Measurements from ENCODE around the gene ARHGAP4. TPM values are rescaled to one million over a fixed set of nuclear protein-coding genes. Genes with fewer than 3 reads are reported as not detected.

ARHGAP4 gene
- total and polyA plus RNA-seq, 11 donors, result 6.8 to 55.8 (median 12.9) TPM

DNA sequence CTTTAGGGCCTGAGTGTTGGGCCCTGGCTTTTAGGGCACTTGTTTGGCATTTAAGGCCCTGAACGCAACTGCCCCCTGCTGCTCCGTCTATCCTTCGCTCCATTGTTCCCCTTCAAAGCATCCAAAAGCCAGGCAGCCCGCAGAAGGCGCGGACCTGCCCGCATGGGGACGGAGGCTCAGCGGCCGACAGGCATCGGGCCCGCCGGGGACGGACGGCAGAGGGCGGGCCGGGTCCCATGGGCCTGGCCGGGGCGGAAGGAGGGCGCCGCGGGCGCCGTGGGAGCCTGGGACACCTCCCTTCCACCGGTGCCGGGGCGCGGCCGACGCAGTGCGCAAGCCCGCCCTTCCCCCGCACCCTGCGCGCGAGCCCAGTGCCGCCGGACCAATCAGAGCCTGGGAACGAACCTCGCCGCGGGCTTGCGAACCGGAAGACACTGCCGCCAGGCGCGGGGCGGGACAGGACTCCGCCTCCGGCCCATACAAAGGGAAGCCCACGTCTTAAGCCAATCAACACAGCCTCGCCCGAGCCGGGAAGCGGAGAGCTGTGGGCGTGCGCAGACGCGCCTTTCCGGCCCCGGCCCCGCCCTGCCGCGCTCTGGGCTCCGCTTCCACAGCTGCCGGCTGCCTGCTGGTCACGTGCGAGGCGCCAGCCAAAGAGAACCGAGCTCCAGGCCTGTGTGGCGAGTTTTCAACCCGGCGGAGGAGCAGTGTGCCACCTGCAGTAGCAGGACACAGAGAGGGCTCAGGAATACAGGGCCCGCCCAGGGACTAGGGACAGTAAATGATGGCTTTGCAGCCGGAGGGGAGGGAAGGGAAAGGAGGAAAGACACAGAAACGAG is 2.1 kb upstream of the ARHGAP4 start:
- H3K9me3 ChIP-seq, result no peaks in the 10 kb centered on the region
- peak overlapping the region; percentile 22 to 82 (median 62) for H3K4me3 ChIP-seq
- ATAC-seq (peak; percentile 93 to 97 (median 94)), DNase-seq (peak; percentile 94 to 98 (median 97))
- TF ChIP-seq POLR2A (IDR thresholded peaks at IDR 0.05) (peak in 1 of 2 donors; percentile 78), CTCF (IDR thresholded peaks at IDR 0.05) (peak in 8 of 12 donors; percentile 13 to 45 (median 22))
- peaks cover 0 to 58% (median 22%) of the 10 kb centered on the region in 12 donors for H3K4me1 ChIP-seq
- peaks cover 0 to 38% (median 19%) of the 10 kb centered on the region in 9 donors for H3K36me3 ChIP-seq
- WGBS, 4 donors, result 0 to 19% (median 8%) methylated on average over 49 to 76 of the region's 76 CpGs
- H3K27me3 ChIP-seq, result peaks cover 0 to 15% (median 0%) of the 10 kb centered on the region in 9 donors
- intact Hi-C loops (cut with DNase I), result loop anchor here in 5 of 10 donors (1.0 to 10.0 kb wide), 6 partner anchors 19 to 203 kb away; partner anchors contain the start of genes IDH3G (in 3 of the 5), SSR4 (in 3 of the 5), ABCD1 (in 1 of the 5) and BCAP31 (in 1 of the 5)
- H3K27ac ChIP-seq, result peak overlapping the region; percentile 92 to 100 (median 96)

DNA sequence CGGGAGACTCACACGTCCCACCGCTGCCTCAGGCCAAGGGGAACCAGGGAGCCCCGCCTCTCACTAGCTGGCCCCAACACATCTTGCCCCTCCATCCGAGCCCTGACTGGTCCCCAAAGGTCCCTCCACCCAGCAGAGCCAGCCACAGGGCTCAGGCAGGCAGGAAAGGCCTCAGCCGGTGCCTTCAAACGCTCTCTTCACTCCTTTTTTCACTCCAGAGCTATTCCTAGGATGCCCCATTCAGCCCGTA is 1.5 kb upstream of the ARHGAP4 start:
- ATAC-seq, result no peak

DNA sequence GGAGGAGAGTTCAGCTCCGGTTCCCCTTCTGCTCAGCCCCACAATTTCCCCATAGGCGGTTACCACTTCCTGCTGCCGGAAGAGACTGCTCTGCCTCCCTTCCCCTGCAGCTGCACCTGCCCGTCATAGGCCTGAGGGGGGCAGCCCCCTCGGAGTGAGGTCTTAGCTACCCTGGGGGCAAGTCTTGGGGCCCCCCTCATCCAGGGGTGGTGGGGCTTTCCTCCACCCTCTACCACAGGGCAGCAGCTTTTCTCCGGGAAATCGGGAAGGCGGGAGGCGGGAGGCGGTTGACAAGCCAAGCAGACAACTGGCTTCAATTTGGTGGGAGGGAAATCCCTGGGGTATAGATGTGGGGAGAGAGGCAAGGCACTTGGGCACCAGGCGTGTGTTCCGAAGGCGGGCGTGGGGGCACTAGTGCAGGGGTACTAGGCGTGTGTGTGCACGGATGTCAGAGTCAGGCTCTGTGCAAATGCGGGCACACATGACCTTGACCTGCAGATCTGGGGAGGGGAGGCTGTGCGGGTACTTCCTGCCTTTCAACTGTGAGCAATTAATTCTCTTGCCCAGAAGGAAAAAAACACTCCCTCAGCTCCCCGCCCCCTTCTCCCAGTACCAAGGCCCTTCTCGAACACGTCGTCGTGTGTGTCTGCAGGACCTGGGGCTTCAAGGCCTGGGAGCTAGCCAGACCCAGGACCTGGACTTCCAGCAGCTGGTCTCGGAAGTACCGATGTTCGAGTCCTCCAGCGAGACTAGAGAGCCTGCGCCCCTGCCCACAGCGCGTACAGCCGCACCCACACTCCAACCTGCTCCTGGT is 1.0 kb upstream of the ARHGAP4 start:
- Histone ChIP-seq H3K27me3 (peaks cover 0 to 17% (median 0%) of the 10 kb centered on the region in 9 donors), H3K9me3 (no peaks in the 10 kb centered on the region), H3K4me1 (peaks cover 0 to 65% (median 25%) of the 10 kb centered on the region in 12 donors), H3K36me3 (peaks cover 0 to 28% (median 8%) of the 10 kb centered on the region in 9 donors), H3K27ac (peak overlapping the region; percentile 92 to 100 (median 96)), H3K4me3 (peak overlapping the region; percentile 22 to 82 (median 62))
- DNase-seq (peak; percentile 57 to 76 (median 66)), ATAC-seq (peak in 3 of 4 donors; percentile 0 to 28 (median 1))
- no peak for TF ChIP-seq POLR2A (IDR thresholded peaks at IDR 0.05)
- no peak for TF ChIP-seq CTCF (IDR thresholded peaks at IDR 0.05)
- intact Hi-C loops (cut with DNase I), result loop anchor here in 4 of 10 donors (5.0 to 10.0 kb wide), 3 partner anchors 132 to 202 kb away; partner anchors contain the start of genes IDH3G (in 3 of the 4), SSR4 (in 3 of the 4), ABCD1 (in 1 of the 4) and BCAP31 (in 1 of the 4)
- WGBS, 4 donors, result 10 to 40% (median 27%) methylated on average over 26 to 31 of the region's 31 CpGs

More for the DNA sequence above, 1.5 kb upstream of the ARHGAP4 start:
- Histone ChIP-seq H3K4me1 (peaks cover 0 to 60% (median 24%) of the 10 kb centered on the region in 12 donors), H3K27me3 (peaks cover 0 to 17% (median 0%) of the 10 kb centered on the region in 9 donors), H3K27ac (peak overlapping the region; percentile 92 to 100 (median 96)), H3K9me3 (no peaks in the 10 kb centered on the region), H3K4me3 (peak overlapping the region; percentile 22 to 82 (median 62)), H3K36me3 (peaks cover 0 to 32% (median 13%) of the 10 kb centered on the region in 9 donors)
- intact Hi-C loops (cut with DNase I), result loop anchor here in 4 of 10 donors (5.0 to 10.0 kb wide), 3 partner anchors 133 to 203 kb away; partner anchors contain the start of genes IDH3G (in 3 of the 4), SSR4 (in 3 of the 4), ABCD1 (in 1 of the 4) and BCAP31 (in 1 of the 4)
- 0 to 24% (median 7%) methylated on average over 6 to 8 of the region's 8 CpGs for WGBS, 4 donors
- no peak for DNase-seq
- TF ChIP-seq CTCF (IDR thresholded peaks at IDR 0.05) (no peak), POLR2A (IDR thresholded peaks at IDR 0.05) (no peak)

Measured in heart left ventricle (tissue), 16 donors.